ENCODE measurements around the gene LAMA5.

The LAMA5 gene

GRCh38 chr20:62370807-62371587, 3.9 kb upstream of the LAMA5 start:
- no peak for FAIRE-seq
- no peak for DNase-seq (ENCODE audit: low spot score)

- FAIRE-seq (peak; percentile 89), DNase-seq (ENCODE audit: low spot score) (peak; percentile 95)
These were observed 3.1 kb upstream of the LAMA5 start for GRCh38 chr20:62370115-62370806.

GRCh38 chr20:62369815-62370114, 2.7 kb upstream of the LAMA5 start:
- FAIRE-seq: no peak

GRCh38 chr20:62368976-62369814, 2.1 kb upstream of the LAMA5 start:
- peak; percentile 58 for FAIRE-seq
- DNase-seq (ENCODE audit: low spot score): peak; percentile 84

More at GRCh38 chr20:62369815-62370114, 2.7 kb upstream of the LAMA5 start:
- DNase-seq (ENCODE audit: low spot score): no peak

GRCh38 chr20:62368392-62368975, 1.4 kb upstream of the LAMA5 start:
- FAIRE-seq (no peak), DNase-seq (ENCODE audit: low spot score) (peak; percentile 56)

GRCh38 chr20:62367633-62368391, 700 bp upstream of the LAMA5 start:
- DNase-seq (ENCODE audit: low spot score): no peak
- FAIRE-seq: no peak

GRCh38 chr20:62366370-62367135, 559 bp downstream of the LAMA5 start:
- peak; percentile 75 for DNase-seq (ENCODE audit: low spot score)
- no peak for FAIRE-seq

GRCh38 chr20:62365814-62366369, 1.2 kb downstream of the LAMA5 start:
- DNase-seq (ENCODE audit: low spot score) (peak; percentile 78), FAIRE-seq (peak; percentile 13)

- DNase-seq (ENCODE audit: low spot score) (no peak), FAIRE-seq (no peak)
These were observed 2.0 kb downstream of the LAMA5 start for GRCh38 chr20:62364911-62365736.

GRCh38 chr20:62363920-62364851, 2.9 kb downstream of the LAMA5 start:
- DNase-seq (ENCODE audit: low spot score) (no peak), FAIRE-seq (peak; percentile 30)

GRCh38 chr20:62362991-62363919, 3.9 kb downstream of the LAMA5 start:
- FAIRE-seq: no peak

GRCh38 chr20:62362590-62362940, 4.5 kb downstream of the LAMA5 start:
- FAIRE-seq (peak; percentile 86), DNase-seq (ENCODE audit: low spot score) (no peak)

More at GRCh38 chr20:62362991-62363919, 3.9 kb downstream of the LAMA5 start:
- no peak for DNase-seq (ENCODE audit: low spot score)

GRCh38 chr20:62361799-62362589, 5.1 kb downstream of the LAMA5 start:
- DNase-seq (ENCODE audit: low spot score) (peak; percentile 75), FAIRE-seq (no peak)

GRCh38 chr20:62360854-62361798, 6.0 kb downstream of the LAMA5 start:
- FAIRE-seq (no peak), DNase-seq (ENCODE audit: low spot score) (no peak)
